BE2C (cell line): Measurements from ENCODE around the gene SPAG16.

Experiments
- DNase-seq: peaks from one replicate; pipeline ENCODE4 v3.0.0-alpha.2; 2020
- H3K27me3 ChIP-seq: fragments of 250-450 bp; sonication (Bioruptor Pico); 2 replicates; pipeline ENCODE4 v1.5.1; 2020; ENCODE audit warnings: mild to moderate bottlenecking
- H3K36me3 ChIP-seq: fragments of 250-450 bp; sonication (Bioruptor Pico); 2 replicates; pipeline ENCODE4 v1.5.1; 2020; ENCODE audit warnings: mild to moderate bottlenecking
- H3K4me1 ChIP-seq: fragments of 250-450 bp; sonication (Bioruptor Pico); 2 replicates; pipeline ENCODE4 v1.5.1; 2020
- H3K4me3 ChIP-seq: 2 replicates; pipeline ENCODE4 v1.5.1; 2011; ENCODE audit warnings: low read depth, low read length
- H3K9me3 ChIP-seq: fragments of 250-450 bp; sonication (Bioruptor Pico); 2 replicates; pipeline ENCODE4 v1.5.1; 2020
- TF ChIP-seq, protein P1 (sequence below): IDR thresholded peaks from 2 replicates; pipeline ENCODE4 v1.5.1; 2012; ENCODE audit warnings: mild to moderate bottlenecking, low read depth, low read length

Gene SPAG16

DNA sequence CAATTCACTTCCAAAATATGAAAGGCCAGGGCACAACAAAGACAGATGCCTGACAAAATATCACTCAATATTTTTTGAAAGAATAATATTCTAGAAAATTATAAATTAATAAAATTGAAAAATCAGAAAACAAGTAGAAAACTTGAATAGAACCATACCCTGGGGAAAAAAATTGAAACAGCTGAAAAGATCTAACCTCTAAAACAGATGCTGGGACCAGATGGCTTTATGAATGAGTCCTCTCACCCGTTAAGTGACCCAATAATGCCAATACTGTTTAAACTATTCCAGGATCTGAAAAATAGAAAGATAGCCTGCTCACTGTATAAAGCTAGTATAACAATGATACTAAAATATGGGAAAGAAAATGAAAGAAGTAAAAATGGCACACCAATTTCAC, 804.3 kb downstream of the SPAG16 start:
- Histone ChIP-seq H3K9me3 (no peaks in the 10 kb centered on the region), H3K4me1 (no peaks in the 10 kb centered on the region), H3K27me3 (no peaks in the 10 kb centered on the region), H3K36me3 (no peaks in the 10 kb centered on the region), H3K4me3 (no peak overlapping the region)
- TF ChIP-seq, protein P1, sequence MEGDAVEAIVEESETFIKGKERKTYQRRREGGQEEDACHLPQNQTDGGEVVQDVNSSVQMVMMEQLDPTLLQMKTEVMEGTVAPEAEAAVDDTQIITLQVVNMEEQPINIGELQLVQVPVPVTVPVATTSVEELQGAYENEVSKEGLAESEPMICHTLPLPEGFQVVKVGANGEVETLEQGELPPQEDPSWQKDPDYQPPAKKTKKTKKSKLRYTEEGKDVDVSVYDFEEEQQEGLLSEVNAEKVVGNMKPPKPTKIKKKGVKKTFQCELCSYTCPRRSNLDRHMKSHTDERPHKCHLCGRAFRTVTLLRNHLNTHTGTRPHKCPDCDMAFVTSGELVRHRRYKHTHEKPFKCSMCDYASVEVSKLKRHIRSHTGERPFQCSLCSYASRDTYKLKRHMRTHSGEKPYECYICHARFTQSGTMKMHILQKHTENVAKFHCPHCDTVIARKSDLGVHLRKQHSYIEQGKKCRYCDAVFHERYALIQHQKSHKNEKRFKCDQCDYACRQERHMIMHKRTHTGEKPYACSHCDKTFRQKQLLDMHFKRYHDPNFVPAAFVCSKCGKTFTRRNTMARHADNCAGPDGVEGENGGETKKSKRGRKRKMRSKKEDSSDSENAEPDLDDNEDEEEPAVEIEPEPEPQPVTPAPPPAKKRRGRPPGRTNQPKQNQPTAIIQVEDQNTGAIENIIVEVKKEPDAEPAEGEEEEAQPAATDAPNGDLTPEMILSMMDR, result no peak
- DNase-seq, result no peak

DNA sequence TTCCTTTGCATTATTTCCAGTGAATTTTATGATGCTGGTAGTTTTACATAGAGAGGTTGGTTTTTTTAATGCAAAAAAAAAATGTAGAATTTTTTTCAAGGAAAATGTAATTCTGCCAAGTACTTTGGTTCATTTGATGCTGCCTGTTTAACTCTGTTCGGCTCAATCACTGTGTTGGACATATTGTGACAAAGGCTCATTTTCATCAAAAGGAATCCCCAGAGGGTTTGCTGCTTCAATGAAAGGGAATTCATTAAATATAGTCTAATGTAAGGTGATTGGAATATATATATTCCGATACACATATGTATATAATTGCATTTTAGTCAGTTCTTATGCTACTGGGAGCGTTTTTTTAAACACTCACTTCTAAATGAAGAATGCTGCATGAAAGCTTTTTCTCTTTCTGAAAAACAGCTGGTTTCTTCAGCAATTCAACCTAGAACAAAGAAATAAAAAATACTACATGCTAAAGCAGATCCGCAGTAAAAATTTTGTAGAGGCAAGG, 812.0 kb downstream of the SPAG16 start:
- TF ChIP-seq, protein P1, result no peak
- no peak for DNase-seq
- no peaks in the 10 kb centered on the region for H3K36me3 ChIP-seq
- H3K4me1 ChIP-seq, result no peaks in the 10 kb centered on the region
- no peaks in the 10 kb centered on the region for H3K27me3 ChIP-seq
- no peaks in the 10 kb centered on the region for H3K9me3 ChIP-seq
- H3K4me3 ChIP-seq, result no peak overlapping the region

DNA sequence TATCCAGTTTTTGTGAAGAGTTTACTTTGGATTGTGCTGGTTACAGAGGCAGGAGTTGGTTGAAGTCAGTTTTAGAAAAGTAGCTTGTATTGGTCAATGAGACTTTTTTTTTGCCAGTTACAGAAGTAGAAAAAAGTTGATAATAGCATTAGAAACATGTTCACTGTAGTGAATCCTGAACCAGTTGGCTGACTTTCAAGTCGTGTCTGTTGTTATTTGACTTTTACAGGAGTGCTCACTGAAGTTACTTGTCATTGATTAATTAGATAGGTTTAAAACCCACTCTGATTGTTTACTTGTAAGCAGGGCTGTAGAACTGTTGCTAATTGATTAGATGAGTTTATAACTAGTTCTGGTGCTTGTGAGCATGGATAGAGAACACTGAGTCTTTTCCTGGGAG, 814.5 kb downstream of the SPAG16 start:
- no peak for DNase-seq
- Histone ChIP-seq H3K36me3 (no peaks in the 10 kb centered on the region), H3K27me3 (no peaks in the 10 kb centered on the region), H3K4me1 (peaks cover 5% of the 10 kb centered on the region; the same call in 1 of the 2 replicates), H3K9me3 (no peaks in the 10 kb centered on the region), H3K4me3 (no peak overlapping the region)
- TF ChIP-seq, protein P1, result no peak

DNA sequence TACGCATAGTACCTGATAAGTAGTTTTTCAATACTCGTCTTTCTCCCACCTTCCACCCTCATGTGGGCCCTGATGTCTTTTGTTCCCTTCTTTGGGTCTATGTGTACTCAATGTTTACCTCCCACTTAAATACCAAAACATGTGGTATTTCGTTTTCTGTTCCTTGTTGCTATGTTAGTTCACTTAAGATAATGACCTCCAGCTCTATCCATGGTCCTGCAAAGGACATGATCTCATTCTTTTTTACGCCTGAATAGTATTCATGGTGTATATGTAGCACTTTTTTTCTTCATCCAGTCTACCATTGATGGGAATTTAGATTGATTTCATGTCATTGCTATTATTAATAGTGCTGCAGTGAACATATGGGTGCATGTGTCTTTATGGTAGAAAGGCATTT, 816.2 kb downstream of the SPAG16 start:
- TF ChIP-seq, protein P1, result no peak
- Histone ChIP-seq H3K4me1 (peaks cover 5% of the 10 kb centered on the region; the same call in 1 of the 2 replicates), H3K27me3 (no peaks in the 10 kb centered on the region), H3K36me3 (no peaks in the 10 kb centered on the region), H3K9me3 (no peaks in the 10 kb centered on the region), H3K4me3 (no peak overlapping the region)
- no peak for DNase-seq

DNA sequence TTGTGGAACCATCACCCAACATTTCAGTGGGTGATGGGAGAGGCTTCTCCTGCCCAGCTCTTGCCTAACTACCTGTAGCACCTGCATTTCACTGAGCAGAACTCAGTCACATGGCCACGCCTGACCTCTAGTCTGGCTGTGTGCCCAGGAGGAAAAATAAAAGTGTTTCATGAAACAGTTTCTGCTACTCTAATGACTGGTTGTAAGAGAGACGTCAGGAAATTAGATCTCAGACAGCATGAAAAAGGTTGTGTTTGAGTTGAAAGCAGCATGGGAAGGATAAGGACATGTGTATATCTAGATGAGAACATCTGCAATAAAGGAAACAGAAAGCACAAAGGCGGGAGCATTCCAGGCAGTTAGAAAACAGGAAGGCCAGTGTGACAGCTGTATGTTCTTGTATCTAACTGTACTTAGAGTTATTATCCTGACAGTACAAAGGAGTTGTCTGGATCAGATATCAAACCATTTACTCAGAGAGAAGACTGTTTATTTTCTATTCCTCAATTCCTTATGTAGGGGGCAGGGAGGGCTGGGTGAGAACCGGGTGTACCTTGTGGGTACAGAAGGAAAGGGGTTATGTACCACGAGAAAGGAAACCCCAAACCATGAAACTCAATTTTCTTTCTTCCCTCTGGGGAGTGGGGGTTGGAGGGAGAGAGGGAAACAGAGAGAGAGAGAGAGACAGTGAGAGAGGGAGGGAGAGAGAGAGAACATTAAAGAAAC, 819.2 kb downstream of the SPAG16 start:
- TF ChIP-seq, protein P1, result no peak
- Histone ChIP-seq H3K4me3 (no peak overlapping the region), H3K36me3 (no peaks in the 10 kb centered on the region), H3K9me3 (no peaks in the 10 kb centered on the region), H3K4me1 (peaks cover 5% of the 10 kb centered on the region; the same call in 1 of the 2 replicates), H3K27me3 (no peaks in the 10 kb centered on the region)
- no peak for DNase-seq

DNA sequence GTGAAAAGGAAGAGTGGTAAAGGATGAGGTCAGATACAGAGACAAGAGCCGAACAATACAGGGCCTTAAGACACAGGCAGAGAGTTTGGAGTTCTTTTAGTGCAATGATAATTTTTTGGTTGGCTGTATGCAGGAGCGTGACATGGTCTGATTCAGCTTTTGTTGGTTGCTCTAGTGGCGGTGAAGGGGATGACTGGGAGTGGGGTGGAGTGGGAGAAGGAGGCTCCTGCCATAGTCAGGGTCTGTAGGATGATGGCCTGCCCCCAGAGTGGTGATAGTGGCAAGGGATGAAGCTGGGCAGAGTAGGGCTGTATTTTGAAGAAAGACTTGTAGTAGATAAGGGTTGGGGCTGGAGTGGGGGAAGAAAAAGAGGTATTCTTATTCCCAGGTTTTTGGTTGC, 820.0 kb downstream of the SPAG16 start:
- no peaks in the 10 kb centered on the region for H3K27me3 ChIP-seq
- no peaks in the 10 kb centered on the region for H3K36me3 ChIP-seq
- TF ChIP-seq, protein P1, result no peak
- H3K4me3 ChIP-seq, result no peak overlapping the region
- H3K4me1 ChIP-seq, result peaks cover 5% of the 10 kb centered on the region; the same call in 1 of the 2 replicates
- no peaks in the 10 kb centered on the region for H3K9me3 ChIP-seq
- no peak for DNase-seq
